HepG2 (cell line): ENCODE results near the gene TNP2. TPM values are rescaled to one million over a fixed set of nuclear protein-coding genes. Genes with fewer than 3 reads are reported as not detected.

Experiments
- ATAC-seq: fragments of 200-7000 bp; cut with Tn5 transposase; 3 replicates; pipeline ENCODE4 v1.9.1; 2020; ENCODE audit warnings: mild to moderate bottlenecking, moderate library complexity
- BruUV-seq: library from RNA; stranded (reverse); fragments of 400-500 nt; replicated peaks from 2 replicates; lab custom pipeline; 2021; lab: Mats Ljungman, UMichigan
- CTCF ChIA-PET: fragments of 300-600 bp; formaldehyde crosslinking; extraction: SDS; loops from one replicate; lab custom pipeline; 2021; ENCODE audit warnings: low total read pairs, inconsistent platforms, low intra/inter-chr PET ratio; lab: Yijun Ruan, JAX
- POLR2A ChIA-PET: fragments of 350-600 bp; sonication (Branson Sonifier 250); formaldehyde crosslinking; loops from one replicate; lab custom pipeline; 2020; ENCODE audit warnings: antibody characterized with exemption, inconsistent platforms; lab: Yijun Ruan, JAX
- DNase-seq: peaks from one replicate; pipeline ENCODE4 v3.0.0-alpha.2; 2015; ENCODE audit warnings: low spot score
- FAIRE-seq: peaks from 3 replicates; lab custom pipeline; 2011; peaks lifted over from hg19 to GRCh38; lab: Jason Lieb, UNC
- H2AFZ ChIP-seq: one replicate; pipeline ENCODE4 v1.6.1; 2011; ENCODE audit warnings: low read length, inconsistent platforms
- H3K27ac ChIP-seq: fragments of 300-600 bp; 3 replicates; pipeline ENCODE4 v1.8.0; 2011; ENCODE audit warnings: mixed run types, mild to moderate bottlenecking, mixed read lengths, low read length, inconsistent platforms; ENCODE audit not compliant: insufficient read depth; ENCODE audit errors: extremely low read length
- H3K27me3 ChIP-seq, 2 experiments: fragments of 200-600 bp in 1 of 2; 2 replicates in 1 of 2; 3 replicates in 1 of 2; pipeline versions ENCODE4 v1.6.0 to v1.8.0; 2011; ENCODE audit warnings: low read length in 2 of 2, mild to moderate bottlenecking in 2 of 2, moderate library complexity in 2 of 2, inconsistent platforms in 1 of 2; ENCODE audit not compliant: insufficient read depth in 2 of 2, control insufficient read depth in 1 of 2
- H3K36me3 ChIP-seq, 2 experiments: fragments of 200-600 bp in 1 of 2; replicated peaks in 1 of 2; 2 replicates in 1 of 2; 3 replicates in 1 of 2; pipeline versions ENCODE4 v1.5.1 to v1.8.0; 2011; ENCODE audit warnings: low read length in 2 of 2, inconsistent platforms in 1 of 2; ENCODE audit not compliant: insufficient read depth in 2 of 2, control insufficient read depth in 1 of 2
- H3K4me1 ChIP-seq: 2 replicates; pipeline ENCODE4 v1.5.1; 2012; ENCODE audit warnings: low read length, inconsistent platforms; ENCODE audit not compliant: insufficient read depth
- H3K4me2 ChIP-seq: 2 replicates; pipeline ENCODE4 v1.6.0; 2011; ENCODE audit warnings: low read depth, low read length, inconsistent platforms
- H3K4me3 ChIP-seq, 3 experiments: fragments of 200-600 bp in 1 of 3; sonication (generic), shearing (Covaris generic) in 1 of 3; replicated peaks in 1 of 3; 2 replicates each; pipeline ENCODE4 v1.5.1; 2011 to 2016; ENCODE audit warnings: low read length in 3 of 3, inconsistent platforms in 2 of 3, low read depth in 2 of 3, mild to moderate bottlenecking in 2 of 3, control low read depth in 1 of 3, mixed read lengths in 1 of 3; ENCODE audit not compliant: insufficient read depth in 1 of 3
- H3K79me2 ChIP-seq: one replicate; pipeline ENCODE4 v1.6.1; 2011; ENCODE audit warnings: low read length, inconsistent platforms; ENCODE audit not compliant: insufficient read depth
- H3K9ac ChIP-seq: 2 replicates; pipeline ENCODE4 v1.6.0; 2011; ENCODE audit warnings: mild to moderate bottlenecking, low read depth, low read length, inconsistent platforms; ENCODE audit not compliant: insufficient read depth
- H3K9me3 ChIP-seq: 2 replicates; pipeline ENCODE4 v1.5.1; 2012; ENCODE audit warnings: mild to moderate bottlenecking, low read length
- H4K20me1 ChIP-seq: 2 replicates; pipeline ENCODE4 v1.6.0; 2011; ENCODE audit warnings: inconsistent platforms, mild to moderate bottlenecking, low read length, moderate library complexity; ENCODE audit not compliant: insufficient read depth
- NCOR1 ChIP-seq: fragments of 200-600 bp; sonication (generic); IDR thresholded peaks from 2 replicates; pipeline ENCODE4 v1.7.0; 2017; ENCODE audit warnings: antibody characterized with exemption, low read length, borderline replicate concordance
- RARA ChIP-seq: IDR thresholded peaks from 2 replicates; pipeline ENCODE4 v1.6.1; 2016; ENCODE audit warnings: missing genetic modification reagents, missing compliant biosample characterization
- XBP1 ChIP-seq: sonication (generic); formaldehyde crosslinking; IDR thresholded peaks from 2 replicates; pipeline ENCODE4 v1.5.0; 2020; ENCODE audit warnings: missing genetic modification reagents
- ZBTB20 ChIP-seq: sonication (generic); formaldehyde crosslinking; IDR thresholded peaks from 2 replicates; pipeline ENCODE4 v1.8.1; 2023; ENCODE audit warnings: missing genetic modification reagents, low read depth, mild to moderate bottlenecking, borderline replicate concordance
- ZNF3 ChIP-seq: IDR thresholded peaks from 2 replicates; pipeline ENCODE4 v1.7.0; 2017; ENCODE audit warnings: inconsistent platforms
- ZNF329 ChIP-seq: sonication (generic); formaldehyde crosslinking; IDR thresholded peaks from 2 replicates; pipeline ENCODE4 v1.9.0; 2021; ENCODE audit warnings: low read depth, mild to moderate bottlenecking, missing genetic modification reagents
- ZNF354B ChIP-seq: sonication (generic); formaldehyde crosslinking; IDR thresholded peaks from 2 replicates; pipeline ENCODE4 v1.8.0; 2022; ENCODE audit warnings: mild to moderate bottlenecking, missing genetic modification reagents
- WGBS: methylation state at CpG from one replicate; pipeline ENCODE4 v1.1.6; 2017; ENCODE audit warnings: low lambda C conversion rate; 5-methylcytosine and 5-hydroxymethylcytosine counted together
- in situ Hi-C: cut with HindIII; loops from 2 replicates; pipeline ENCODE4 v1.10.0; 2017; ENCODE audit warnings: low pct_unique_long_range_greater_than_20kb; ENCODE audit not compliant: extremely low pct_ligation_motif_present
- intact Hi-C: fragments of 100-400 bp; cut with micrococcal nuclease; formaldehyde crosslinking; loops from one replicate; pipeline ENCODE4 v1.10.0; 2022; ENCODE audit not compliant: unreplicated experiment
- polyA plus RNA-seq, 8 experiments: library from polyadenylated mRNA; depleted of rRNA in 3 of 8; stranded (reverse) in 7 of 8; unstranded in 1 of 8; fragments of >200 nt; fragmentation: Illumina TruSeq in 4 of 8; extraction: Trizol in 4 of 8; gene quantifications; 2 replicates each; pipeline versions ENCODE4 v1.2.1 to v1.2.3, GENCODE V29; 2011 to 2016; ENCODE audit warnings: low read depth in 4 of 8, missing spikeins in 1 of 8, mixed read lengths in 1 of 8; ENCODE audit not compliant: insufficient read depth in 1 of 8
- total RNA-seq, 5 experiments: library from RNA; depleted of rRNA; stranded (reverse); fragments of >200 nt; fragmentation: Illumina TruSeq; extraction: Trizol; gene quantifications; 2 replicates each; pipeline ENCODE4 v1.2.3, GENCODE V29; 2016; ENCODE audit warnings: low read depth in 1 of 5
- TF ChIP-seq, protein P1 (sequence below): sonication (generic); formaldehyde crosslinking; IDR thresholded peaks from 2 replicates; pipeline ENCODE4 v1.5.1; 2020; ENCODE audit warnings: missing genetic modification reagents, mild to moderate bottlenecking, borderline replicate concordance
- TF ChIP-seq, protein P2 (sequence below): IDR thresholded peaks from 2 replicates; pipeline ENCODE4 v1.6.1; 2016; ENCODE audit warnings: low read depth, control low read depth
- TF ChIP-seq, protein P3 (sequence below): sonication (generic); formaldehyde crosslinking; IDR thresholded peaks from 2 replicates; pipeline ENCODE4 v1.5.0; 2020; ENCODE audit warnings: mild to moderate bottlenecking, missing genetic modification reagents, moderate library complexity
- TF ChIP-seq, protein P4 (sequence below): sonication (generic); formaldehyde crosslinking; IDR thresholded peaks from 2 replicates; pipeline ENCODE4 v1.8.0; 2022; ENCODE audit warnings: mild to moderate bottlenecking, missing genetic modification reagents; ENCODE audit not compliant: insufficient replicate concordance

The TNP2 gene
- total and polyA plus RNA-seq, 2 of the 13 experiments (the other 11 are each of a cell fraction or from before 2014, with no cell fraction given): not detected

DNA sequence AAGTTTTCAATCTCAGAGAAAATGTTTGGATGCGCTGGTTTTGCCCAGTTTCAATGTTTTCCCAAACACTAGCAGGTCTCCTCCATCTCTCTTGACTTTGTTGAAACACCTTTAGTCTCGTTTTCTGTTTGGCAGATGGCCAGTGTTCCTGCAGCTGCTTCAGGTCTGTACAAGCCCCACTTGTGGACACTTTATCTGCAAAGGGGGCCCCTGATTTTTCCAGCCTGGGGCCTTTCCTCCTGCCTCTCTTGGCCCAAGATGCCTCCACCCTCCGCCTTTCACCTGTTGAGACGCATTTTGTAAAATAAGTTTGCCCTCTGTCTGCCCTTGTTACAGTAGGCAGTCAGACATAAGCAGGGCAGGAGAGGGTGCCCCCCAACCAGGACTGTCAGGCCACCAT is 33.9 kb upstream of the TNP2 start (continued):
- TF ChIP-seq, protein P1, sequence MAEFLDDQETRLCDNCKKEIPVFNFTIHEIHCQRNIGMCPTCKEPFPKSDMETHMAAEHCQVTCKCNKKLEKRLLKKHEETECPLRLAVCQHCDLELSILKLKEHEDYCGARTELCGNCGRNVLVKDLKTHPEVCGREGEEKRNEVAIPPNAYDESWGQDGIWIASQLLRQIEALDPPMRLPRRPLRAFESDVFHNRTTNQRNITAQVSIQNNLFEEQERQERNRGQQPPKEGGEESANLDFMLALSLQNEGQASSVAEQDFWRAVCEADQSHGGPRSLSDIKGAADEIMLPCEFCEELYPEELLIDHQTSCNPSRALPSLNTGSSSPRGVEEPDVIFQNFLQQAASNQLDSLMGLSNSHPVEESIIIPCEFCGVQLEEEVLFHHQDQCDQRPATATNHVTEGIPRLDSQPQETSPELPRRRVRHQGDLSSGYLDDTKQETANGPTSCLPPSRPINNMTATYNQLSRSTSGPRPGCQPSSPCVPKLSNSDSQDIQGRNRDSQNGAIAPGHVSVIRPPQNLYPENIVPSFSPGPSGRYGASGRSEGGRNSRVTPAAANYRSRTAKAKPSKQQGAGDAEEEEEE (CRISPR knock-in tag): no peak

DNA sequence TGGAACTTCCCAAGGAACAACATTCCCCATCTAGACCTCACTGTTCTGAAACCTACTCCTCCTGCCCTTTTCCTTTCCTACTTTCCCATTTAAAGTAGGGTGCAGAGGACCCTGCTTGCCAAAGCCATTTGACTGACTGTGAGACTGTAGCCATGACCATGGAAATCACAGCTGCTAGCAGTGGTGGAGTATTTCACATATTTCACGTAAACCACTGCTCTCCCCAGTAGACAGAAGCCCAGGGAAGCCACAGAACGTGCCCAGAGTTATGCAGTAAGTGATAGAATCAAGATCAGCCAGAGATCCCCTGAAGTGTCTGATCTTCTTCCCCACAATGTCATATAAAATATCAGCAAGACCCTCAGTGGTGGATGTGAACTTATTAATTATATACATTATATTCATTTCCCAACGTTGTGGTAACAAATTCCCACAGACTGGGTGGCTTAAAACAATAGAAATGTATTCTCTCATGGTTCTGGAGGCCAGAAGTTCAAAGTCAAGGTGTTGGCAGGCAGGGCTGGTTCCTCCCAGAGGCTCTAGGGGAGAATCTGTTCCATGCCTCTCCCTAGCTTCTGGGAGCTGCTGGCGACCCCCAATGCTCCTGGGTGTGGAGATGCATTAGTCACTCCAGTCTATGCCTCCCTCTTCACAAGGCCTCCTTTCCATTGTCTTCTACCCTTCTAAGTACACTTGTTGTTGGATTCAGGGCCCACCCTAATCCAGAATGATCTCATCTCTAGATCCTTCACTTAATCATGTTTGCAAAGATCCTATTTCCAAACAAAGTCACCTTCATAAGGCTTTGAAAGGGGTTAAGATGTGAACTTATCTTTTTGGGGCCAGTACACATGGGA is 32.7 kb upstream of the TNP2 start:
- CTCF ChIA-PET: no interaction called here
- Histone ChIP-seq H3K4me2 (no peak overlapping the region), H3K27me3 (no peaks in the 10 kb centered on the region), H3K4me1 (peaks cover 81% of the 10 kb centered on the region), H3K36me3 (no peaks in the 10 kb centered on the region), H3K9ac (no peak overlapping the region), H3K4me3 (no peak overlapping the region), H3K9me3 (no peaks in the 10 kb centered on the region), H2AFZ (no peak overlapping the region), H3K27ac (no peak overlapping the region), H3K79me2 (no peaks in the 10 kb centered on the region), H4K20me1 (no peaks in the 10 kb centered on the region)
- POLR2A ChIA-PET: interaction anchor here (1.9 to 2.7 kb wide), 2 partner anchors 22 to 46 kb away, joined by 5 to 6 read pairs; partner anchors contain the start of gene SOCS1
- DNase-seq: no peak
- intact Hi-C loops (no loop called here), in situ Hi-C loops (no loop called here)
- TF ChIP-seq, protein P2, sequence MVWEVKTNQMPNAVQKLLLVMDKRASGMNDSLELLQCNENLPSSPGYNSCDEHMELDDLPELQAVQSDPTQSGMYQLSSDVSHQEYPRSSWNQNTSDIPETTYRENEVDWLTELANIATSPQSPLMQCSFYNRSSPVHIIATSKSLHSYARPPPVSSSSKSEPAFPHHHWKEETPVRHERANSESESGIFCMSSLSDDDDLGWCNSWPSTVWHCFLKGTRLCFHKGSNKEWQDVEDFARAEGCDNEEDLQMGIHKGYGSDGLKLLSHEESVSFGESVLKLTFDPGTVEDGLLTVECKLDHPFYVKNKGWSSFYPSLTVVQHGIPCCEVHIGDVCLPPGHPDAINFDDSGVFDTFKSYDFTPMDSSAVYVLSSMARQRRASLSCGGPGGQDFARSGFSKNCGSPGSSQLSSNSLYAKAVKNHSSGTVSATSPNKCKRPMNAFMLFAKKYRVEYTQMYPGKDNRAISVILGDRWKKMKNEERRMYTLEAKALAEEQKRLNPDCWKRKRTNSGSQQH: peak; percentile 32; the same call in 1 of the 2 replicates
- TF ChIP-seq XBP1 (CRISPR knock-in tag) (no peak), ZBTB20 (peak; percentile 32; the same call in 1 of the 2 replicates), RARA (CRISPR knock-in tag) (peak; percentile 54), ZNF329 (CRISPR knock-in tag) (0 out of 2 replicates have a peak, but pooled peaks have one; percentile 38), ZNF354B (CRISPR knock-in tag) (no peak), NCOR1 (0 out of 2 replicates have a peak, but pooled peaks have one; percentile 55), ZNF3 (CRISPR knock-in tag) (peak; percentile 72; the same call in 1 of the 2 replicates)
- TF ChIP-seq, protein P3, sequence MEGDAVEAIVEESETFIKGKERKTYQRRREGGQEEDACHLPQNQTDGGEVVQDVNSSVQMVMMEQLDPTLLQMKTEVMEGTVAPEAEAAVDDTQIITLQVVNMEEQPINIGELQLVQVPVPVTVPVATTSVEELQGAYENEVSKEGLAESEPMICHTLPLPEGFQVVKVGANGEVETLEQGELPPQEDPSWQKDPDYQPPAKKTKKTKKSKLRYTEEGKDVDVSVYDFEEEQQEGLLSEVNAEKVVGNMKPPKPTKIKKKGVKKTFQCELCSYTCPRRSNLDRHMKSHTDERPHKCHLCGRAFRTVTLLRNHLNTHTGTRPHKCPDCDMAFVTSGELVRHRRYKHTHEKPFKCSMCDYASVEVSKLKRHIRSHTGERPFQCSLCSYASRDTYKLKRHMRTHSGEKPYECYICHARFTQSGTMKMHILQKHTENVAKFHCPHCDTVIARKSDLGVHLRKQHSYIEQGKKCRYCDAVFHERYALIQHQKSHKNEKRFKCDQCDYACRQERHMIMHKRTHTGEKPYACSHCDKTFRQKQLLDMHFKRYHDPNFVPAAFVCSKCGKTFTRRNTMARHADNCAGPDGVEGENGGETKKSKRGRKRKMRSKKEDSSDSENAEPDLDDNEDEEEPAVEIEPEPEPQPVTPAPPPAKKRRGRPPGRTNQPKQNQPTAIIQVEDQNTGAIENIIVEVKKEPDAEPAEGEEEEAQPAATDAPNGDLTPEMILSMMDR (CRISPR knock-in tag): no peak
- TF ChIP-seq, protein P4, sequence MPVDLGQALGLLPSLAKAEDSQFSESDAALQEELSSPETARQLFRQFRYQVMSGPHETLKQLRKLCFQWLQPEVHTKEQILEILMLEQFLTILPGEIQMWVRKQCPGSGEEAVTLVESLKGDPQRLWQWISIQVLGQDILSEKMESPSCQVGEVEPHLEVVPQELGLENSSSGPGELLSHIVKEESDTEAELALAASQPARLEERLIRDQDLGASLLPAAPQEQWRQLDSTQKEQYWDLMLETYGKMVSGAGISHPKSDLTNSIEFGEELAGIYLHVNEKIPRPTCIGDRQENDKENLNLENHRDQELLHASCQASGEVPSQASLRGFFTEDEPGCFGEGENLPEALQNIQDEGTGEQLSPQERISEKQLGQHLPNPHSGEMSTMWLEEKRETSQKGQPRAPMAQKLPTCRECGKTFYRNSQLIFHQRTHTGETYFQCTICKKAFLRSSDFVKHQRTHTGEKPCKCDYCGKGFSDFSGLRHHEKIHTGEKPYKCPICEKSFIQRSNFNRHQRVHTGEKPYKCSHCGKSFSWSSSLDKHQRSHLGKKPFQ (CRISPR knock-in tag): peak; percentile 26
- 26% methylated on average over 4 of the region's 4 CpGs for WGBS
- no TSS peak for BruUV-seq
- no peak for ATAC-seq
- no peak for FAIRE-seq
